Tibial nerve (tissue), 4 donors: ENCODE data around the gene EPHB3. TPM values are rescaled to one million over a fixed set of nuclear protein-coding genes. Genes with fewer than 3 reads are reported as not detected.

Experiments
- DNase-seq, 2 donors: peaks; one replicate each; pipeline ENCODE4 v3.0.0-alpha.2; 2019; ENCODE audit warnings: low spot score in 2 of 2
- H3K27ac ChIP-seq, 4 donors: fragments of 200-600 bp; sonication (generic) in 3 of 4; one replicate each; pipeline ENCODE4 v1.5.1; 2017 to 2019; ENCODE audit warnings: mild to moderate bottlenecking in 1 of 4
- H3K27me3 ChIP-seq, 2 donors: fragments of 200-600 bp; sonication (generic) in 1 of 2; one replicate each; pipeline versions ENCODE4 v1.5.1 to v1.6.0; 2017 to 2019
- H3K36me3 ChIP-seq, 3 donors: fragments of 200-600 bp; sonication (generic); one replicate each; pipeline ENCODE4 v1.5.1; 2018 to 2019
- H3K4me1 ChIP-seq, 4 donors: fragments of 200-600 bp; sonication (generic) in 3 of 4; one replicate each; pipeline ENCODE4 v1.5.1; 2017 to 2019
- H3K4me3 ChIP-seq, 4 donors: fragments of 200-600 bp; sonication (generic) in 3 of 4; one replicate each; pipeline ENCODE4 v1.5.1; 2017 to 2019; ENCODE audit warnings: mild to moderate bottlenecking in 1 of 4, moderate library complexity in 1 of 4
- H3K9me3 ChIP-seq, 4 donors: fragments of 200-600 bp; sonication (generic) in 3 of 4; one replicate each; pipeline ENCODE4 v1.5.1; 2017 to 2019
- EP300 ChIP-seq, 2 donors: sonication (generic); formaldehyde crosslinking; IDR thresholded peaks; one replicate each; pipeline ENCODE4 v1.6.1; 2017; ENCODE audit warnings: antibody characterized with exemption in 2 of 2, mild to moderate bottlenecking in 1 of 2
- POLR2A ChIP-seq, 2 donors: fragments of 450-650 bp; IDR thresholded peaks; one replicate each; pipeline ENCODE4 v1.6.1; 2017; ENCODE audit warnings: antibody characterized with exemption in 2 of 2, mild to moderate bottlenecking in 2 of 2, moderate library complexity in 2 of 2
- WGBS, 2 donors: methylation state at CpG; one replicate each; pipeline ENCODE4 v1.1.5; 2018; 5-methylcytosine and 5-hydroxymethylcytosine counted together
- total RNA-seq, 4 donors: library from RNA; depleted of rRNA; stranded (reverse); fragments of >200 nt; gene quantifications; one replicate each; pipeline ENCODE4 v1.1.0, GENCODE V29; 2016
- TF ChIP-seq, protein P1 (sequence below), 5 experiments: fragments of 200-600 bp in 3 of 5; fragments of 450-650 bp in 2 of 5; sonication (generic) in 3 of 5; IDR thresholded peaks; one replicate each; pipeline ENCODE4 v1.5.1; 2016 to 2019; ENCODE audit warnings: antibody characterized with exemption in 5 of 5, mild to moderate bottlenecking in 3 of 5, moderate library complexity in 2 of 5

EPHB3 gene
- total RNA-seq, 4 donors from 2014 or later, result 4.8 to 13.8 (median 5.9) TPM

DNA sequence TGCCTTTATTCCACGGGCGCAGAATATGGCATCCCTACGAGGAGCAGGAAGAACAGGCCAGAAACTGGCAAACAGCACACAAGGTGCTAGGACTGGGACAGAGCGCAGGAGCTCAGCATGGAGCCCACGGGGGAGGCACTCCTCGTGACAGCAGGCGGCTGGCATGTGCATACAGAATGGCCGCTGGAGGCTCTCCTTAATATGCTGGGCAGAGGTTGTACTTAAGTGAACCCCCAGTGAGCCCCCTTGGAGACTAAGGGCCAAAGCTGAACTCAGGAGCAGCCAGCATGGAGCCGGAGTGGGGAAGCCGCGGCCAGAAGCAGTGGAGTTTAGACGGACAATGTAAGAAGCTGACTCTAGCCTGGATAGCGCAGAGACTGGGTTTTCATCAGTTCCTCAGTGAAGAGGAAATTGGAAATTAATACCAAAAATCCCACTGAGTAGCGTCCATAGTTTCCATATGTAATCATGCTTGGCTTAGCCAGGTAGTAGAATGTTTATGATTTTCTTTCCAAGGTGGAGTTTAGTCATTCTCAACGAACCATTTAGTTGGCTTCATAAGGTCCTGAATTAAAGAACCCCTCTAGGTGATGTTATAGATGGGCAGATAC, 69.4 kb downstream of the EPHB3 start:
- no peak for DNase-seq
- Histone ChIP-seq H3K4me3 (no peak overlapping the region), H3K9me3 (no peaks in the 10 kb centered on the region), H3K36me3 (no peaks in the 10 kb centered on the region), H3K27me3 (no peaks in the 10 kb centered on the region), H3K27ac (no peak overlapping the region), H3K4me1 (peaks cover 0 to 12% (median 1%) of the 10 kb centered on the region in 4 donors)
- no peak for TF ChIP-seq EP300 (IDR thresholded peaks at IDR 0.05)
- TF ChIP-seq, protein P1, sequence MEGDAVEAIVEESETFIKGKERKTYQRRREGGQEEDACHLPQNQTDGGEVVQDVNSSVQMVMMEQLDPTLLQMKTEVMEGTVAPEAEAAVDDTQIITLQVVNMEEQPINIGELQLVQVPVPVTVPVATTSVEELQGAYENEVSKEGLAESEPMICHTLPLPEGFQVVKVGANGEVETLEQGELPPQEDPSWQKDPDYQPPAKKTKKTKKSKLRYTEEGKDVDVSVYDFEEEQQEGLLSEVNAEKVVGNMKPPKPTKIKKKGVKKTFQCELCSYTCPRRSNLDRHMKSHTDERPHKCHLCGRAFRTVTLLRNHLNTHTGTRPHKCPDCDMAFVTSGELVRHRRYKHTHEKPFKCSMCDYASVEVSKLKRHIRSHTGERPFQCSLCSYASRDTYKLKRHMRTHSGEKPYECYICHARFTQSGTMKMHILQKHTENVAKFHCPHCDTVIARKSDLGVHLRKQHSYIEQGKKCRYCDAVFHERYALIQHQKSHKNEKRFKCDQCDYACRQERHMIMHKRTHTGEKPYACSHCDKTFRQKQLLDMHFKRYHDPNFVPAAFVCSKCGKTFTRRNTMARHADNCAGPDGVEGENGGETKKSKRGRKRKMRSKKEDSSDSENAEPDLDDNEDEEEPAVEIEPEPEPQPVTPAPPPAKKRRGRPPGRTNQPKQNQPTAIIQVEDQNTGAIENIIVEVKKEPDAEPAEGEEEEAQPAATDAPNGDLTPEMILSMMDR (IDR thresholded peaks at IDR 0.05), result no peak
- TF ChIP-seq POLR2A (IDR thresholded peaks at IDR 0.05), result no peak
- 87% methylated on average over 15 of the region's 15 CpGs for WGBS, 2 donors

DNA sequence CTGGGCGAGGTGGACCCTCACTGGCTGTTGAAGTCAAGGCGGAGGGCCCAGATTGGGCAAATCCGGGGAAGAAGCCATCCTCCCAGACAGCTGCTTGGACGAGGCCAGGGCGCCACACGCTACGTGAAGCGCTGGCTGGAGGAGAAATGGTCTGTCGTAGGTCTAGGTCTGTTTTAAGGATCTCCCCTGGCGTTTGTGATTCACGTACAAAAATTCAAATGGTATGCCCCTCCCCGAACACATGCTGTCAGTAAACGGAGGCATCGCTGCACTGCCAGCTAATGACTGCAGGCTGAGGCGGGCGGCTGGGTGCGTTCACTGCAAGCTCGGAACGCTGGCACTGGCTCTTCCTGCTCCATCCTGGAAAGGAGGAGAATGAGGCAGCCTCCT, 69.9 kb downstream of the EPHB3 start:
- 78 to 84% methylated on average over 14 to 19 of the region's 19 CpGs for WGBS, 2 donors
- DNase-seq, result no peak

More for the DNA sequence above, 69.9 kb downstream of the EPHB3 start:
- H3K9me3 ChIP-seq, result no peaks in the 10 kb centered on the region
- TF ChIP-seq POLR2A (IDR thresholded peaks at IDR 0.05), result no peak
- TF ChIP-seq, protein P1 (IDR thresholded peaks at IDR 0.05), result no peak
- no peak for TF ChIP-seq EP300 (IDR thresholded peaks at IDR 0.05)
- H3K36me3 ChIP-seq, result no peaks in the 10 kb centered on the region
- H3K4me3 ChIP-seq, result no peak overlapping the region
- H3K27me3 ChIP-seq, result no peaks in the 10 kb centered on the region
- H3K27ac ChIP-seq, result no peak overlapping the region
- peaks cover 0 to 17% (median 1%) of the 10 kb centered on the region in 4 donors for H3K4me1 ChIP-seq

Other genes starting within 250 kb of the EPHB3 start
- gene EIF4G1, start 247.2 kb upstream of the EPHB3 start, total RNA-seq, result 100 to 1,000 TPM; 173 to 248 (median 192) TPM
- 10 to 100 TPM; 35.0 to 45.3 (median 39.6) TPM for gene FAM131A, start 224.2 kb upstream of the EPHB3 start, total RNA-seq
- gene CLCN2, start 200.2 kb upstream of the EPHB3 start, total RNA-seq, result 10 to 100 TPM; 51.3 to 86.3 (median 54.9) TPM
- gene POLR2H, start 200.1 kb upstream of the EPHB3 start, total RNA-seq, result 100 to 1,000 TPM in 1 of 4 donors, 10 to 100 TPM in 3; 65.1 to 181 (median 95.3) TPM
- under 1 TPM in 3 of 4 donors, not detected in 1; 0.20 to 0.84 (median 0.44) TPM for gene THPO, start 183.6 kb upstream of the EPHB3 start, total RNA-seq
- 10 to 100 TPM; 29.1 to 44.6 (median 34.3) TPM for gene CHRD, start 181.7 kb upstream of the EPHB3 start, total RNA-seq
- 10 to 100 TPM; 29.6 to 48.1 (median 42.4) TPM for gene MAGEF1, start 150.3 kb downstream of the EPHB3 start, total RNA-seq